Right atrium auricular region (tissue), 2 donors: ENCODE results near the gene APP. TPM values are rescaled to one million over a fixed set of nuclear protein-coding genes. Genes with fewer than 3 reads are reported as not detected.

Experiments used
- DNase-seq: peaks from one replicate; pipeline ENCODE4 v3.0.0-alpha.2; 2019; ENCODE audit warnings: low spot score
- H3K27ac ChIP-seq, 2 donors: fragments of 200-600 bp; sonication (generic); 1 replicate in 1 of 2; 2 replicates in 1 of 2; pipeline ENCODE4 v1.5.1; 2016 to 2019
- H3K27me3 ChIP-seq, 2 donors: fragments of 200-600 bp; sonication (generic); one replicate each; pipeline versions ENCODE4 v1.5.1 to v1.6.0; 2017 to 2019
- H3K36me3 ChIP-seq: fragments of 200-600 bp; sonication (generic); one replicate; pipeline ENCODE4 v1.5.1; 2016
- H3K4me1 ChIP-seq, 2 donors: fragments of 200-600 bp; sonication (generic); one replicate each; pipeline versions ENCODE4 v1.5.1 to v1.6.0; 2017 to 2019
- H3K4me3 ChIP-seq, 2 donors: fragments of 200-600 bp; sonication (generic); 1 replicate in 1 of 2; 2 replicates in 1 of 2; pipeline ENCODE4 v1.5.1; 2017 to 2019; ENCODE audit warnings: mild to moderate bottlenecking in 1 of 2, moderate library complexity in 1 of 2
- H3K9me3 ChIP-seq, 2 donors: fragments of 200-600 bp; sonication (generic); one replicate each; pipeline ENCODE4 v1.5.1; 2019
- CTCF ChIP-seq, 2 donors: fragments of 200-600 bp; sonication (generic); IDR thresholded peaks; one replicate each; pipeline ENCODE4 v1.5.1; 2019; ENCODE audit warnings: antibody characterized with exemption in 2 of 2
- total RNA-seq, 2 donors: library from RNA; depleted of rRNA; stranded (reverse); fragments of >200 nt; gene quantifications; one replicate each; pipeline ENCODE4 v1.1.0, GENCODE V29; 2016

Gene APP
- total RNA-seq, 2 donors from 2014 or later, result 326 to 389 TPM

- H3K36me3 ChIP-seq, result no peaks in the 10 kb centered on the region
- no peak for DNase-seq
- no peak overlapping the region for H3K4me3 ChIP-seq
- no peaks in the 10 kb centered on the region for H3K4me1 ChIP-seq
- no peak overlapping the region for H3K27ac ChIP-seq
- TF ChIP-seq CTCF (IDR thresholded peaks at IDR 0.05), result no peak
- H3K27me3 ChIP-seq, result no peaks in the 10 kb centered on the region
- no peaks in the 10 kb centered on the region for H3K9me3 ChIP-seq
Observed at GRCh38 chr21:25848309-25848708, 322.3 kb downstream of the APP start.

GRCh38 chr21:25845729-25846256 is 324.8 kb downstream of the APP start:
- no peaks in the 10 kb centered on the region for H3K36me3 ChIP-seq
- no peaks in the 10 kb centered on the region for H3K4me1 ChIP-seq
- no peaks in the 10 kb centered on the region for H3K9me3 ChIP-seq
- DNase-seq, result no peak
- TF ChIP-seq CTCF (IDR thresholded peaks at IDR 0.05), result no peak
- H3K4me3 ChIP-seq, result no peak overlapping the region
- H3K27me3 ChIP-seq, result no peaks in the 10 kb centered on the region
- no peak overlapping the region for H3K27ac ChIP-seq

GRCh38 chr21:25842925-25843324 is 327.6 kb downstream of the APP start:
- H3K27ac ChIP-seq, result no peak overlapping the region
- H3K4me1 ChIP-seq, result no peaks in the 10 kb centered on the region
- no peak for DNase-seq
- no peak overlapping the region for H3K4me3 ChIP-seq
- H3K36me3 ChIP-seq, result no peaks in the 10 kb centered on the region
- TF ChIP-seq CTCF (IDR thresholded peaks at IDR 0.05), result no peak
- no peaks in the 10 kb centered on the region for H3K27me3 ChIP-seq
- H3K9me3 ChIP-seq, result peaks cover 0 to 5% of the 10 kb centered on the region in 2 donors

GRCh38 chr21:25838809-25839208 is 331.8 kb downstream of the APP start:
- H3K27ac ChIP-seq, result no peak overlapping the region
- H3K9me3 ChIP-seq, result peaks cover 4 to 5% of the 10 kb centered on the region in 2 donors
- no peak overlapping the region for H3K4me3 ChIP-seq
- H3K27me3 ChIP-seq, result no peaks in the 10 kb centered on the region
- TF ChIP-seq CTCF (IDR thresholded peaks at IDR 0.05), result no peak
- no peaks in the 10 kb centered on the region for H3K4me1 ChIP-seq
- DNase-seq, result no peak
- no peaks in the 10 kb centered on the region for H3K36me3 ChIP-seq

DNA sequence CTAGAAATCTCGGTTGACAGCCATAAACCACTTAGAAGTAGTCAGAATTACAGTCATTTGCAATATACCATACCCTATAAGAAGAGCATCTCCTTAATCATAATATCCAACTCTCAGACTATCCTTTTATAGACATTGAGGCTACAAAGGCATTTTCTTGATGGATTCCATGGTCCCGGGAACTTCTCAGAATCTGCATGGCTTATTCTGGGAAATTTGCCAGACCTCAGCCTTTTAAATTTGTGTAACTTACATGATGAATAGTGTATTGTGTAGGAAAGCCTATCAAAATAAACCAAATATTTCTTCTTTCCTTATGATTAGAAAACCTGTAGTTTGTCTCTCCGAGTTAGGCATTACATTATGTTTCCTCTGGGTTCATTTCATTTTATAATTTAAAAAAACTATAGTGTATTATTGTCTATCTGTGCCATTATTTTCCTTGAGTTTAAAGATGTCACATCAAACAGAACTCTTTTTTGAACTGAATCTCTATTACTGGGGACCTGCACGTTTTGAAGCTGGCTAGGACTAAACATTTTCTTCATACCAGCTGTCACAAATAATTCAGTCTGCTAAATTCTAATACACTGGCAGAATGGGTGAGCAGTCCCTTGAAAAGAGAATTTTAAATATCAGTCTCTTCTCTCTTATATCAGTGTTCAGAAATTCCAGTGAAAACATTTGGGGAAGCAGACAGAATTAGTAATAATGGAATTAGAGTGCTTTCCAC is 332.9 kb downstream of the APP start:
- DNase-seq, result no peak
- Histone ChIP-seq H3K27ac (no peak overlapping the region), H3K27me3 (no peaks in the 10 kb centered on the region), H3K4me1 (no peaks in the 10 kb centered on the region), H3K36me3 (no peaks in the 10 kb centered on the region), H3K4me3 (no peak overlapping the region), H3K9me3 (peaks cover 5 to 7% of the 10 kb centered on the region in 2 donors)
- TF ChIP-seq CTCF (IDR thresholded peaks at IDR 0.05), result no peak

DNA sequence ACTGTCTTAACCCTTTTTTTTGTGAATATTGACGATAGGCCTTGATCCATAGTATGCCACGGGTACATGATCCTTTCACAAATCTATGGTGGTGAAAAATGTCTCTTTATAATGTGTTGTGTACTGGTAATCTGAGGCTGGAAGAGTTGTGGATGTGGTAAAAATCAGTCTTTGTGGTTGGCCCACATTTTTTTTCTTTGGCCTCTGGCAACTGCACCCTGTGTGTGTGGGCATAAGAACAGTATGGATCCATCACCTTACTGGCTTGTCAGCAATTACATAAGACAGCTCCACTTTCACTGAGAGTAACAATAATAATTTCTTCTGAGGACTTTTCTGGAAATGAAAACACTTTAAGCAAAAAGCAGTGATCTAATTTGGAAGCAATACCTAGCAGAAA is 334.2 kb downstream of the APP start:
- no peaks in the 10 kb centered on the region for H3K4me1 ChIP-seq
- H3K27me3 ChIP-seq, result no peaks in the 10 kb centered on the region
- H3K4me3 ChIP-seq, result no peak overlapping the region
- peaks cover 5 to 7% of the 10 kb centered on the region in 2 donors for H3K9me3 ChIP-seq
- DNase-seq, result no peak
- H3K36me3 ChIP-seq, result no peaks in the 10 kb centered on the region
- no peak overlapping the region for H3K27ac ChIP-seq
- TF ChIP-seq CTCF (IDR thresholded peaks at IDR 0.05), result no peak
